Left lung (tissue), 10 donors: ENCODE measurements around the gene ATF4. TPM values are rescaled to one million over a fixed set of nuclear protein-coding genes. Genes with fewer than 3 reads are reported as not detected.

Source experiments
- ATAC-seq: fragments of 200-7000 bp; cut with Tn5 transposase; one replicate; pipeline ENCODE4 v1.9.1; 2020; ENCODE audit warnings: moderate library complexity
- DNase-seq, 4 donors: peaks; one replicate each; pipeline ENCODE4 v3.0.0-alpha.2; 2013 to 2020
- H3K27ac ChIP-seq, 2 donors: fragments of 200-600 bp; sonication (generic) in 1 of 2; one replicate each; pipeline versions ENCODE4 v1.5.0 to v1.8.0; 2020 to 2021
- H3K27me3 ChIP-seq, 2 donors: fragments of 200-600 bp; sonication (generic) in 1 of 2; one replicate each; pipeline versions ENCODE4 v1.5.0 to v1.8.0; 2020 to 2021
- H3K36me3 ChIP-seq, 2 donors: fragments of 200-600 bp; sonication (generic) in 1 of 2; one replicate each; pipeline versions ENCODE4 v1.5.0 to v1.8.0; 2020 to 2021
- H3K4me1 ChIP-seq, 2 donors: fragments of 200-600 bp; one replicate each; pipeline ENCODE4 v1.8.0; 2021
- H3K4me3 ChIP-seq, 2 donors: fragments of 200-600 bp; sonication (generic) in 1 of 2; one replicate each; pipeline versions ENCODE4 v1.5.0 to v1.8.0; 2020 to 2021; ENCODE audit warnings: mild to moderate bottlenecking in 1 of 2
- H3K9me3 ChIP-seq, 2 donors: fragments of 200-600 bp; sonication (generic) in 1 of 2; one replicate each; pipeline versions ENCODE4 v1.5.0 to v1.8.0; 2020 to 2021
- CTCF ChIP-seq, 2 donors: fragments of 200-600 bp; sonication (generic) in 1 of 2; IDR thresholded peaks; one replicate each; pipeline versions ENCODE4 v1.5.0 to v1.8.0; 2021; ENCODE audit warnings: antibody characterized with exemption in 2 of 2
- intact Hi-C, 2 donors: fragments of 100-400 bp; cut with DNase I; formaldehyde crosslinking; loops; one replicate each; pipeline versions ENCODE4 v1.11.2 to v1.14.2; 2022
- polyA plus RNA-seq, 6 donors: library from polyadenylated mRNA; unstranded; fragments of 120-200 nt; gene quantifications; one replicate each; pipeline ENCODE4 v1.2.1, GENCODE V29; 2013; ENCODE audit not compliant: insufficient read length in 6 of 6
- total RNA-seq, 2 donors: library from RNA; stranded (reverse); fragmentation: NEBNext Ultra II Directional; extraction: Animal tissue kit (Norgen Biotek cat#: 25700); gene quantifications; one replicate each; pipeline ENCODE4 v1.2.1, GENCODE V29; 2021
- donor health status: DM: no; HTN: yes; CAD: no.
- donor health status: DM: no; HTN: no; CAD: no.

Gene ATF4
- total and polyA plus RNA-seq, 8 donors = 204 to 349 (median 309) TPM

GRCh38 chr22:39545386-39546365 is 25.3 kb downstream of the ATF4 start:
- Histone ChIP-seq H3K27ac (no peak overlapping the region), H3K9me3 (no peaks in the 10 kb centered on the region), H3K27me3 (peaks cover 0 to 82% of the 10 kb centered on the region in 2 donors), H3K36me3 (no peaks in the 10 kb centered on the region), H3K4me1 (no peaks in the 10 kb centered on the region), H3K4me3 (no peak overlapping the region)
- ATAC-seq = peak; percentile 81
- intact Hi-C loops = loop anchor here in 1 of 2 donors (10.0 kb wide), 1 partner anchor 809 kb away; no protein-coding TSS in a partner anchor
- TF ChIP-seq CTCF (IDR thresholded peaks at IDR 0.05) = no peak
- DNase-seq = peak in 1 of 4 donors; percentile 68

GRCh38 chr22:39546889-39547586 is 26.7 kb downstream of the ATF4 start:
- peaks cover 0 to 95% of the 10 kb centered on the region in 2 donors for H3K27me3 ChIP-seq

GRCh38 chr22:39547587-39547947 is 27.2 kb downstream of the ATF4 start:
- ATAC-seq = no peak
- no peaks in the 10 kb centered on the region for H3K36me3 ChIP-seq
- no peak overlapping the region for H3K4me3 ChIP-seq
- TF ChIP-seq CTCF (IDR thresholded peaks at IDR 0.05) = no peak
- DNase-seq = no peak
- H3K9me3 ChIP-seq = no peaks in the 10 kb centered on the region
- no peak overlapping the region for H3K27ac ChIP-seq
- intact Hi-C loops = loop anchor here in 1 of 2 donors (10.0 kb wide), 1 partner anchor 807 kb away; no protein-coding TSS in a partner anchor
- peaks cover 0 to 96% of the 10 kb centered on the region in 2 donors for H3K27me3 ChIP-seq
- no peaks in the 10 kb centered on the region for H3K4me1 ChIP-seq

More at GRCh38 chr22:39546889-39547586, 26.7 kb downstream of the ATF4 start:
- DNase-seq (no peak), ATAC-seq (no peak)
- Histone ChIP-seq H3K27ac (no peak overlapping the region), H3K9me3 (no peaks in the 10 kb centered on the region), H3K4me3 (no peak overlapping the region), H3K4me1 (no peaks in the 10 kb centered on the region), H3K36me3 (no peaks in the 10 kb centered on the region)
- intact Hi-C loops = loop anchor here in 1 of 2 donors (10.0 kb wide), 1 partner anchor 808 kb away; no protein-coding TSS in a partner anchor
- TF ChIP-seq CTCF (IDR thresholded peaks at IDR 0.05) = no peak

GRCh38 chr22:39553429-39553828 is 33.1 kb downstream of the ATF4 start:
- intact Hi-C loops = no loop called here
- peaks cover 19 to 96% of the 10 kb centered on the region in 2 donors for H3K27me3 ChIP-seq
- H3K36me3 ChIP-seq = no peaks in the 10 kb centered on the region
- peaks cover 0 to 11% of the 10 kb centered on the region in 2 donors for H3K4me1 ChIP-seq
- no peaks in the 10 kb centered on the region for H3K9me3 ChIP-seq
- no peak overlapping the region for H3K4me3 ChIP-seq
- no peak for DNase-seq
- H3K27ac ChIP-seq = no peak overlapping the region
- ATAC-seq = no peak
- no peak for TF ChIP-seq CTCF (IDR thresholded peaks at IDR 0.05)

GRCh38 chr22:39554151-39554550 is 33.8 kb downstream of the ATF4 start:
- no peak for DNase-seq
- Histone ChIP-seq H3K4me1 (peaks cover 0 to 12% of the 10 kb centered on the region in 2 donors), H3K9me3 (no peaks in the 10 kb centered on the region), H3K27me3 (peaks cover 22 to 96% of the 10 kb centered on the region in 2 donors), H3K4me3 (no peak overlapping the region), H3K36me3 (no peaks in the 10 kb centered on the region), H3K27ac (no peak overlapping the region)
- intact Hi-C loops = no loop called here
- no peak for TF ChIP-seq CTCF (IDR thresholded peaks at IDR 0.05)
- no peak for ATAC-seq
